BLaER1 (cell line): Measurements from ENCODE around the gene HTR4.

Experiments
- H3K27ac ChIP-seq: shearing (Covaris generic); formaldehyde crosslinking; 2 replicates; pipeline ENCODE4 v1.8.1; 2022
- H3K27me3 ChIP-seq: shearing (Covaris generic); formaldehyde crosslinking; 2 replicates; pipeline ENCODE4 v1.8.1; 2022
- H3K36me3 ChIP-seq: shearing (Covaris generic); formaldehyde crosslinking; 2 replicates; pipeline ENCODE4 v1.8.1; 2022
- H3K4me1 ChIP-seq: shearing (Covaris generic); formaldehyde crosslinking; 2 replicates; pipeline ENCODE4 v1.8.1; 2022
- H3K4me2 ChIP-seq: shearing (Covaris generic); formaldehyde crosslinking; 2 replicates; pipeline ENCODE4 v1.8.1; 2022
- H3K4me3 ChIP-seq: shearing (Covaris generic); formaldehyde crosslinking; 2 replicates; pipeline ENCODE4 v1.8.1; 2022
- H3K9ac ChIP-seq: shearing (Covaris generic); formaldehyde crosslinking; 2 replicates; pipeline ENCODE4 v1.8.1; 2022
- H3K9me3 ChIP-seq: shearing (Covaris generic); formaldehyde crosslinking; 2 replicates; pipeline ENCODE4 v1.8.1; 2022
- H4K20me1 ChIP-seq: shearing (Covaris generic); formaldehyde crosslinking; 2 replicates; pipeline ENCODE4 v1.8.1; 2022
- Cebpa-rat ChIP-seq: shearing (Covaris generic); IDR thresholded peaks from 2 replicates; pipeline ENCODE4 v1.8.1; 2022

Gene HTR4

DNA sequence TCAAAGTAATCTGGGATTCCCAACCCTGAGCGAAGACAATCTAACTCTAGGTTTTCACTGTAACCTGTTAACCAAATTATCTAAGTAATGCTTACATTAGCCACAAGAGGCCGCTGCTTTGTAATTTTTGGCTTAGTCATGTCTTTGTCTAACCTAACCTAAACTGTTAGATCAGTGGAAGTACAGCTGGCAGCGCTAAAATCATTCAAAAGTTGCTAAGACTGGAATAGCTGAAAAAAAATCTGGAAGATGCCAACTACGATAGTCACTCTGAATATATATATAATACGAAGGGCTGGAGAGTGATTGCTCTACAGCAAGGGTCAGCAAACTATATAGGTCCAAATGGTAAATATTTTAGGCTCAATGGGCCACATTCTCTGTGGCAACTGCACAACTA is 210.3 kb downstream of the HTR4 start:
- Histone ChIP-seq H3K27me3 (no peaks in the 10 kb centered on the region), H4K20me1 (no peaks in the 10 kb centered on the region), H3K9ac (no peak overlapping the region), H3K27ac (no peak overlapping the region), H3K9me3 (no peaks in the 10 kb centered on the region), H3K4me1 (no peaks in the 10 kb centered on the region), H3K4me2 (no peak overlapping the region), H3K36me3 (peaks cover 41% of the 10 kb centered on the region), H3K4me3 (no peak overlapping the region)
- no peak for TF ChIP-seq Cebpa-rat

DNA sequence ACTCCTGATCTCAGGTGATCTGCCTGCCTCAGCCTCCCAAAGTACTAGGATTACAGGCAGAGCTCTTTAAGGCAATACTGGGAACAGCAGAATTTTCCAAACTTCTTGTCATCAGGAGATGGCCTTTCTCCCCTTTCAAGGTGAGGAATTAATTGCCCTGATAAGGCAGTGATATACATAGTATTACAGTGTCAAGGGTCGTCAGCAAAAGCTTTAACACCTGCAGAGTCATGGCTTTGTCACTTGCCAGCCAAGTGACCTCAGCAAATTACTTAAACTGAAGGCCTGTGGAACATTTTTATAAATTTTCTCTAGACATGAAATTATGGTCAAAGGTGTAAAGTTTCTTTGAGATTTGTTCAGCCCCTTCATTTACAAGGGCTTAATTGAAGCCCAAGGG is 211.1 kb downstream of the HTR4 start:
- H3K9ac ChIP-seq: no peak overlapping the region
- no peak overlapping the region for H3K4me2 ChIP-seq
- H3K36me3 ChIP-seq: peaks cover 48% of the 10 kb centered on the region
- H3K4me3 ChIP-seq: no peak overlapping the region
- H3K27ac ChIP-seq: no peak overlapping the region
- no peaks in the 10 kb centered on the region for H4K20me1 ChIP-seq
- no peak for TF ChIP-seq Cebpa-rat
- H3K9me3 ChIP-seq: no peaks in the 10 kb centered on the region
- H3K4me1 ChIP-seq: no peaks in the 10 kb centered on the region
- no peaks in the 10 kb centered on the region for H3K27me3 ChIP-seq

DNA sequence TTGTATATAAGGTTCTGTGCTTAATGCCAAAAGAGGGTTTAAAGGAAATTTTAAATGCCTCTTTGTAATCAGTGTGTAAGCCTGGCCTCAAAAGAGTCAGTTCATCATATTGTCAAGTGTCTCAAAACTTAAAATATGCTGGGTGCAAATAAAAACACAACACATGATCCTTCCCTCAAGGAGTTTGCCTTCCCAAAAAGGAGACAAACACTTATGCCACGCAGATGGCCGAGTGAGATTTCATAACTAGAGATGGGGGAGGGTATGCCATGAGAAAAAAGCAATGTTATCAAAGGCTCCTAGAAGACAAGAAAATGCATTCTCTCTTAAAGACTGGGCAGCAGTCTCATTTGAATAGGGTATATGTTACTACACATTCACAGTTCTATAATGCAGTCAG is 215.4 kb downstream of the HTR4 start:
- Histone ChIP-seq H3K9ac (no peak overlapping the region), H3K9me3 (no peaks in the 10 kb centered on the region), H3K36me3 (peaks cover 89% of the 10 kb centered on the region), H3K4me1 (no peaks in the 10 kb centered on the region), H3K4me2 (no peak overlapping the region), H3K27me3 (no peaks in the 10 kb centered on the region), H4K20me1 (no peaks in the 10 kb centered on the region), H3K4me3 (no peak overlapping the region), H3K27ac (no peak overlapping the region)
- TF ChIP-seq Cebpa-rat: no peak

DNA sequence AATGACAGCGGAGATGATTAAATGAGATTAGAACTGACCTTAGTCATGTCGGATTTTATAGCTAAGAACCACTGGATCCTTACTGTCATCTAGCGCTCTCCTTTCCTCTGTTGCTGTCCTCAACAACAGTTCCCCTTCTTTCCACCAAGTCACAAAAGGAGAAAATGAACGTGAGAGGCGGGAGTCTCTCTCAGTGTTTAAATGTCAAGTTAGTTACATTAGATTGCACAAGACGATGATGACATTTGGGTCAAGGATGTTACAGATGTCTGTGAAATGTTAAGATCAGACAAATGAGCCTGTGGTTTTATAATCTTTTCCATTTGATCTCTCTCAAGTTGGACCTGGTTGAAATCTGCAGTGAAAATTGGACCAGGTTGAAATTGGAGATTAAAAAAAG is 217.1 kb downstream of the HTR4 start:
- Histone ChIP-seq H3K9ac (no peak overlapping the region), H3K4me1 (no peaks in the 10 kb centered on the region), H3K4me3 (no peak overlapping the region), H3K9me3 (no peaks in the 10 kb centered on the region), H3K4me2 (no peak overlapping the region), H4K20me1 (no peaks in the 10 kb centered on the region), H3K36me3 (peaks cover 95% of the 10 kb centered on the region), H3K27ac (no peak overlapping the region), H3K27me3 (no peaks in the 10 kb centered on the region)
- no peak for TF ChIP-seq Cebpa-rat

DNA sequence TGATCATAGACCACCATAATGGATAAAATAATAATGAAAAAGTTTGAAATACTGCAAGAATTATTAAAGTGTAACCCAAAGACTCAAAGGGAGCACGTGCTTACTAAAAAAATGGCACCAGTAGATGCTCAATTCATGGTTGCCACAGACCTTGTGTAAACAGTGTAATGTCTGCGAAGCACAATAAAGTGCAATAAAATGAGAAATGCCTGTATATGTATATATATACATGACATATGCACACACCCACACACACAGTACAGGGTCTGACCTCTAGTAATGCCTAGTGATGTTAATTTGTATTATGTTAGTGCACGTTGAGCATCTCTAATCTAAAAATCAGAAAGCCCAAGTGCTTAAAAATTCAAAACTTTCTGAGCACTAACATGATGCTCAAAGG is 218.3 kb downstream of the HTR4 start:
- H3K36me3 ChIP-seq: peaks cover 93% of the 10 kb centered on the region
- H3K4me2 ChIP-seq: no peak overlapping the region
- H3K4me1 ChIP-seq: no peaks in the 10 kb centered on the region
- no peaks in the 10 kb centered on the region for H3K9me3 ChIP-seq
- H3K9ac ChIP-seq: no peak overlapping the region
- no peaks in the 10 kb centered on the region for H4K20me1 ChIP-seq
- H3K27me3 ChIP-seq: no peaks in the 10 kb centered on the region
- no peak for TF ChIP-seq Cebpa-rat
- no peak overlapping the region for H3K4me3 ChIP-seq
- no peak overlapping the region for H3K27ac ChIP-seq

DNA sequence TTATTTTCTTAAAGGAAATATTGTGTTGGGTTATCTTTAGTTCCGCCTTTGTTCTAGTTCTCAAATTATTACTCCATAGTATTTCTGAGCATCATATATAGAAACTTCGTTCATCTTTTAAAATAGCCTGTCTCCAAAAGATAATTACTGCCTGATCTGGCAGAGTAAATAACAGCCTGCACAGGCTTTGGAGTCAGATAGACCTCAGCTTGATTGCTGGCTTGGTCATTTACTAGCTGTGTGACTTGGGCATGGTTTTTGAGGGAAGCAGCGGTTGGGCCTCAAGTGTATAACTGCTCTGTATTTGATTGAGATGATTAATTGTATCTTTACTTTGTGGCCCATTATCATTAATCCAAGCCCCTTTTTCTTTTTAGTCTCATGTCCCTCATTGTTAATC is 220.5 kb downstream of the HTR4 start:
- H3K27me3 ChIP-seq: no peaks in the 10 kb centered on the region
- H3K4me1 ChIP-seq: no peaks in the 10 kb centered on the region
- no peak for TF ChIP-seq Cebpa-rat
- no peaks in the 10 kb centered on the region for H4K20me1 ChIP-seq
- no peak overlapping the region for H3K4me2 ChIP-seq
- peaks cover 75% of the 10 kb centered on the region for H3K36me3 ChIP-seq
- H3K9ac ChIP-seq: no peak overlapping the region
- no peaks in the 10 kb centered on the region for H3K9me3 ChIP-seq
- H3K27ac ChIP-seq: no peak overlapping the region
- no peak overlapping the region for H3K4me3 ChIP-seq
